Stimulated activated CD4-positive, alpha-beta T cell treated with anti-CD3 and anti-CD28 coated beads, Interleukin-4, amount 100 ng/mL, for 48 hours (primary cell): ENCODE results near the gene LRRFIP2.
"Not testable (repeated sequence)": the region's sequence is repeated elsewhere in the genome, so short reads cannot be mapped to it uniquely, and the experiment has no call there.

Experiments used
- DNase-seq, 2 donors: peaks; one replicate each; pipeline ENCODE4 v3.0.0-alpha.2; 2020; ENCODE audit warnings: low read depth in 2 of 2

Gene LRRFIP2

GRCh38 chr3:37067577-37067976 lies 106.8 kb downstream of the LRRFIP2 start:
- DNase-seq, result no peak

- DNase-seq, result no peak
Observed at GRCh38 chr3:37064747-37065146, 109.6 kb downstream of the LRRFIP2 start.

- DNase-seq, result no peak
Observed at GRCh38 chr3:37058117-37058516, 116.3 kb downstream of the LRRFIP2 start.

GRCh38 chr3:37056826-37057225 lies 117.6 kb downstream of the LRRFIP2 start:
- no peak for DNase-seq

GRCh38 chr3:37055077-37055476 lies 119.3 kb downstream of the LRRFIP2 start:
- not testable (repeated sequence) for DNase-seq

- no peak for DNase-seq
Observed at GRCh38 chr3:37054370-37054769, 120.0 kb downstream of the LRRFIP2 start.

GRCh38 chr3:37053753-37054152 lies 120.6 kb downstream of the LRRFIP2 start:
- no peak for DNase-seq

GRCh38 chr3:37053337-37053736 lies 121.0 kb downstream of the LRRFIP2 start:
- DNase-seq, result no peak

GRCh38 chr3:37052860-37053259 lies 121.5 kb downstream of the LRRFIP2 start:
- DNase-seq, result no peak

GRCh38 chr3:37050282-37050681 lies 124.1 kb downstream of the LRRFIP2 start:
- DNase-seq, result no peak

- not testable (repeated sequence) for DNase-seq
Observed at GRCh38 chr3:37042712-37043111, 131.7 kb downstream of the LRRFIP2 start.

GRCh38 chr3:37041546-37042195 lies 132.7 kb downstream of the LRRFIP2 start:
- DNase-seq, result no peak

- DNase-seq, result no peak
Observed at GRCh38 chr3:37040231-37040630, 134.2 kb downstream of the LRRFIP2 start.

GRCh38 chr3:37039161-37039846 lies 135.1 kb downstream of the LRRFIP2 start:
- DNase-seq, result no peak

- DNase-seq, result no peak
Observed at GRCh38 chr3:37037352-37037751, 137.0 kb downstream of the LRRFIP2 start.

GRCh38 chr3:37032961-37033360 lies 141.4 kb downstream of the LRRFIP2 start:
- DNase-seq, result no peak

GRCh38 chr3:37031096-37031682 lies 143.2 kb downstream of the LRRFIP2 start:
- no peak for DNase-seq

- no peak for DNase-seq
Observed at GRCh38 chr3:37030588-37030987, 143.8 kb downstream of the LRRFIP2 start.

- no peak for DNase-seq
Observed at GRCh38 chr3:37029516-37030163, 144.7 kb downstream of the LRRFIP2 start.

- DNase-seq, result no peak
Observed at GRCh38 chr3:37029111-37029510, 145.3 kb downstream of the LRRFIP2 start.

GRCh38 chr3:37028329-37028728 lies 146.1 kb downstream of the LRRFIP2 start:
- DNase-seq, result no peak

- DNase-seq, result no peak
Observed at GRCh38 chr3:37026851-37027250, 147.5 kb downstream of the LRRFIP2 start.
